CD1c-positive myeloid dendritic cell (primary cell): Measurements from ENCODE around the gene ZNF878.
"Not testable (repeated sequence)": the region's sequence is repeated elsewhere in the genome, so short reads cannot be mapped to it uniquely, and the experiment has no call there.

Experiments used
- DNase-seq: peaks from one replicate; pipeline ENCODE4 v3.0.0-alpha.2; 2016; ENCODE audit errors: extremely low spot score

The ZNF878 gene

GRCh38 chr19:12052497-12053169, at the start of gene ZNF878:
Gene ZNF878 (minus strand): TSS chr19:12052961. CDS start chr19:12052801, 160 bp downstream.
- peak; percentile 53 for DNase-seq

- no peak for DNase-seq
Measured at GRCh38 chr19:12098040-12098439, 45.3 kb upstream of the ZNF878 start.

- no peak for DNase-seq
Measured at GRCh38 chr19:12095111-12095790, 42.5 kb upstream of the ZNF878 start.

- no peak for DNase-seq
Measured at GRCh38 chr19:12093777-12094176, 41.0 kb upstream of the ZNF878 start.

GRCh38 chr19:12092956-12093355, 40.2 kb upstream of the ZNF878 start:
- DNase-seq: peak; percentile 3

GRCh38 chr19:12092065-12092867, 39.5 kb upstream of the ZNF878 start:
- peak; percentile 85 for DNase-seq

- DNase-seq: peak; percentile 58
Measured at GRCh38 chr19:12090807-12091206, 38.0 kb upstream of the ZNF878 start.

- no peak for DNase-seq
Measured at GRCh38 chr19:12085074-12085818, 32.5 kb upstream of the ZNF878 start.

- not testable (repeated sequence) for DNase-seq
Measured at GRCh38 chr19:12083336-12083735, 30.6 kb upstream of the ZNF878 start.

- no peak for DNase-seq
Measured at GRCh38 chr19:12077375-12077774, 24.6 kb upstream of the ZNF878 start.

GRCh38 chr19:12076331-12076730, 23.6 kb upstream of the ZNF878 start:
- DNase-seq: not testable (repeated sequence)

- no peak for DNase-seq
Measured at GRCh38 chr19:12075538-12076139, 22.9 kb upstream of the ZNF878 start.

GRCh38 chr19:12064590-12065538, 12.1 kb upstream of the ZNF878 start, which contains the start of gene ZNF844:
Gene ZNF844 (plus strand): TSS chr19:12064731. CDS start chr19:12064874, 143 bp downstream.
- peak; percentile 95 for DNase-seq

GRCh38 chr19:12055784-12056183, 3.0 kb upstream of the ZNF878 start:
- no peak for DNase-seq

GRCh38 chr19:12052091-12052496, 667 bp downstream of the ZNF878 start:
- no peak for DNase-seq

- DNase-seq: no peak
Measured at GRCh38 chr19:12047868-12048267, 4.9 kb downstream of the ZNF878 start.

GRCh38 chr19:12043752-12044422, 8.9 kb downstream of the ZNF878 start:
- no peak for DNase-seq

- DNase-seq: no peak
Measured at GRCh38 chr19:12042893-12043292, 9.9 kb downstream of the ZNF878 start.
